SK-N-SH (cell line): ENCODE data around the gene TLCD4. TPM values are rescaled to one million over a fixed set of nuclear protein-coding genes. Genes with fewer than 3 reads are reported as not detected.

ENCODE experiments used
- CTCF ChIA-PET: fragments of 300-600, 350-600 bp; formaldehyde crosslinking; extraction: SDS; loops from one replicate; lab custom pipeline; 2021; lab: Yijun Ruan, JAX
- POLR2A ChIA-PET: fragments of 350-600 bp; sonication (Branson Sonifier 250); formaldehyde crosslinking; extraction: SDS; loops from one replicate; lab custom pipeline; 2020; ENCODE audit warnings: antibody characterized with exemption, inconsistent platforms; lab: Yijun Ruan, JAX
- DNase-seq: peaks from one replicate; pipeline ENCODE4 v3.0.0; 2012
- H2AFZ ChIP-seq: fragments of 200-600 bp; sonication (generic); 2 replicates; pipeline ENCODE4 v1.8.1; 2016; ENCODE audit warnings: antibody characterized with exemption, mild to moderate bottlenecking, low read depth
- H3F3A ChIP-seq: fragments of 200-600 bp; sonication (generic); replicated peaks from 2 replicates; pipeline ENCODE3; 2016; ENCODE audit warnings: antibody characterized with exemption, mild to moderate bottlenecking; ENCODE audit not compliant: insufficient read depth
- H3K27ac ChIP-seq, 2 experiments: fragments of 200-500 bp in 1 of 2; fragments of 200-600 bp in 1 of 2; sonication (Bioruptor generic) in 1 of 2; sonication (generic), shearing (Covaris generic) in 1 of 2; 2 replicates each; pipeline versions ENCODE4 v1.5.1 to v1.6.1; 2014 to 2016; ENCODE audit warnings: low read depth in 2 of 2, inconsistent platforms in 1 of 2, low read length in 1 of 2, mild to moderate bottlenecking in 1 of 2, mixed read lengths in 1 of 2
- H3K27me3 ChIP-seq: fragments of 200-600 bp; sonication (generic), shearing (Covaris generic); 2 replicates; pipeline ENCODE4 v1.6.1; 2016; ENCODE audit warnings: mixed run types; ENCODE audit not compliant: insufficient read depth
- H3K36me3 ChIP-seq, 2 experiments: fragments of 200-500 bp in 1 of 2; fragments of 200-600 bp in 1 of 2; sonication (Bioruptor generic) in 1 of 2; sonication (generic) in 1 of 2; replicated peaks in 1 of 2; 2 replicates each; pipeline versions ENCODE3 to v1.5.1; 2014 to 2016; ENCODE audit warnings: low read length in 1 of 2, mild to moderate bottlenecking in 1 of 2; ENCODE audit not compliant: insufficient read depth in 2 of 2, control insufficient read depth in 1 of 2
- H3K4me1 ChIP-seq, 2 experiments: fragments of 200-500 bp in 1 of 2; fragments of 200-600 bp in 1 of 2; sonication (Bioruptor generic) in 1 of 2; sonication (generic), shearing (Covaris generic) in 1 of 2; 2 replicates each; pipeline versions ENCODE4 v1.5.1 to v1.6.1; 2014 to 2016; ENCODE audit warnings: low read depth in 1 of 2, low read length in 1 of 2, mixed run types in 1 of 2; ENCODE audit not compliant: insufficient read depth in 2 of 2, control insufficient read depth in 1 of 2
- H3K4me2 ChIP-seq: fragments of 200-600 bp; sonication (generic), shearing (Covaris generic); 2 replicates; pipeline ENCODE4 v1.6.1; 2017; ENCODE audit warnings: mixed run types
- H3K4me3 ChIP-seq, 2 experiments: fragments of 200-500 bp in 1 of 2; fragments of 200-600 bp in 1 of 2; sonication (Bioruptor generic) in 1 of 2; sonication (generic), shearing (Covaris generic) in 1 of 2; 2 replicates each; pipeline versions ENCODE4 v1.5.1 to v1.8.1; 2014 to 2016; ENCODE audit warnings: low read depth in 2 of 2, inconsistent platforms in 1 of 2, low read length in 1 of 2, mild to moderate bottlenecking in 1 of 2, mixed read lengths in 1 of 2, moderate library complexity in 1 of 2
- H3K79me2 ChIP-seq: fragments of 200-600 bp; sonication (generic); 2 replicates; pipeline ENCODE4 v1.8.1; 2017; ENCODE audit warnings: mild to moderate bottlenecking; ENCODE audit not compliant: insufficient read depth
- H3K9ac ChIP-seq: fragments of 200-600 bp; sonication (generic); 2 replicates; pipeline ENCODE4 v1.6.1; 2017; ENCODE audit warnings: mixed run types
- H3K9me2 ChIP-seq: fragments of 200-600 bp; sonication (generic); 2 replicates; pipeline ENCODE4 v1.6.1; 2017; ENCODE audit warnings: mixed run types
- H3K9me3 ChIP-seq: fragments of 200-600 bp; sonication (generic); 2 replicates; pipeline ENCODE4 v1.6.1; 2017; ENCODE audit warnings: mixed run types, mild to moderate bottlenecking, moderate library complexity
- H4K20me1 ChIP-seq: fragments of 200-600 bp; sonication (generic); 2 replicates; pipeline ENCODE4 v1.6.1; 2017; ENCODE audit warnings: mild to moderate bottlenecking, mixed run types; ENCODE audit not compliant: insufficient read depth
- ELF1 ChIP-seq: IDR thresholded peaks from 2 replicates; pipeline ENCODE4 v1.4.0; 2012
- EZH2phosphoT487 ChIP-seq: fragments of 200-600 bp; sonication (generic); IDR thresholded peaks from 2 replicates; pipeline ENCODE4 v1.6.1; 2017; ENCODE audit warnings: low read depth, mixed run types, mild to moderate bottlenecking, antibody characterized with exemption, moderate library complexity, borderline replicate concordance
- FOSL2 ChIP-seq: IDR thresholded peaks from 2 replicates; pipeline ENCODE4 v1.4.0; 2012; ENCODE audit warnings: low read depth, mild to moderate bottlenecking, moderate library complexity, borderline replicate concordance
- FOXJ3 ChIP-seq: sonication (generic); formaldehyde crosslinking; IDR thresholded peaks from 2 replicates; pipeline ENCODE4 v1.5.1; 2020; ENCODE audit warnings: mild to moderate bottlenecking, missing genetic modification reagents
- FOXM1 ChIP-seq: IDR thresholded peaks from 2 replicates; pipeline ENCODE4 v1.4.0; 2012; ENCODE audit warnings: low read depth, mild to moderate bottlenecking
- GABPA ChIP-seq: IDR thresholded peaks from 2 replicates; pipeline ENCODE4 v1.4.0; 2012; ENCODE audit warnings: low read depth, mild to moderate bottlenecking
- JUND ChIP-seq: IDR thresholded peaks from 2 replicates; pipeline ENCODE4 v1.4.0; 2012
- MEF2A ChIP-seq: IDR thresholded peaks from 2 replicates; pipeline ENCODE4 v1.4.0; 2012; ENCODE audit warnings: low read depth, borderline replicate concordance
- MXI1 ChIP-seq: IDR thresholded peaks from 2 replicates; pipeline ENCODE4 v1.6.1; 2012; ENCODE audit warnings: mild to moderate bottlenecking, low read depth, low read length, improper control_type of control experiment
- NFIC ChIP-seq: IDR thresholded peaks from 2 replicates; pipeline ENCODE4 v1.4.0; 2012; ENCODE audit warnings: borderline replicate concordance
- NRF1 ChIP-seq: IDR thresholded peaks from 2 replicates; pipeline ENCODE4 v1.6.1; 2012; ENCODE audit warnings: low read depth, mild to moderate bottlenecking, low read length
- PBX3 ChIP-seq: IDR thresholded peaks from 2 replicates; pipeline ENCODE4; 2012
- POLR2AphosphoS5 ChIP-seq: IDR thresholded peaks from 2 replicates; pipeline ENCODE4 v1.6.1; 2012; ENCODE audit warnings: low read depth, low read length
- RFX5 ChIP-seq: IDR thresholded peaks from 2 replicates; pipeline ENCODE4 v1.6.1; 2012; ENCODE audit warnings: mild to moderate bottlenecking, improper control_type of control experiment, low read length
- RXRA ChIP-seq: IDR thresholded peaks from 2 replicates; pipeline ENCODE4 v1.4.0; 2012; ENCODE audit warnings: low read depth, mild to moderate bottlenecking, borderline replicate concordance
- SMC3 ChIP-seq: IDR thresholded peaks from 2 replicates; pipeline ENCODE4 v1.6.1; 2012; ENCODE audit warnings: low read depth, low read length, improper control_type of control experiment
- TCF12 ChIP-seq: IDR thresholded peaks from 2 replicates; pipeline ENCODE4 v1.4.0; 2012
- TEAD4 ChIP-seq: IDR thresholded peaks from 2 replicates; pipeline ENCODE4 v1.4.0; 2012; ENCODE audit warnings: mild to moderate bottlenecking, borderline replicate concordance; ENCODE audit not compliant: insufficient read depth
- USF2 ChIP-seq: fragments of 150-350 bp; IDR thresholded peaks from 2 replicates; pipeline ENCODE4 v1.6.1; 2017; ENCODE audit warnings: antibody characterized with exemption, low read length, low read depth, borderline replicate concordance
- YY1 ChIP-seq: IDR thresholded peaks from 2 replicates; pipeline ENCODE4 v1.4.0; 2012; ENCODE audit warnings: low read depth, mild to moderate bottlenecking
- WGBS: methylation state at CpG from one replicate; pipeline ENCODE4 v1.1.6; 2017; ENCODE audit warnings: low lambda C conversion rate; 5-methylcytosine and 5-hydroxymethylcytosine counted together
- polyA plus RNA-seq, 3 experiments: library from polyadenylated mRNA; depleted of rRNA; stranded (reverse); fragments of >200 nt; gene quantifications; 2 replicates each; pipeline ENCODE4 v1.2.3, GENCODE V29; 2012
- TF ChIP-seq, protein P1 (sequence below): IDR thresholded peaks from 2 replicates; pipeline ENCODE4 v1.4.0; 2012; ENCODE audit warnings: low read depth
- TF ChIP-seq, protein P2 (sequence below): IDR thresholded peaks from 2 replicates; pipeline ENCODE4 v1.4.0; 2012; ENCODE audit warnings: low read depth, borderline replicate concordance
- TF ChIP-seq, protein P3 (sequence below): fragments of 200-600 bp; sonication (generic); IDR thresholded peaks from 2 replicates; pipeline ENCODE4 v1.6.1; 2017; ENCODE audit warnings: antibody characterized with exemption, mild to moderate bottlenecking, moderate library complexity
- TF ChIP-seq, protein P4 (sequence below): IDR thresholded peaks from 2 replicates; pipeline ENCODE4 v1.4.0; 2012; ENCODE audit warnings: low read depth, borderline replicate concordance

Gene TLCD4
- polyA plus RNA-seq, 1 of the 3 experiments (the other 2 are of a cell fraction) = 0.69 TPM

DNA sequence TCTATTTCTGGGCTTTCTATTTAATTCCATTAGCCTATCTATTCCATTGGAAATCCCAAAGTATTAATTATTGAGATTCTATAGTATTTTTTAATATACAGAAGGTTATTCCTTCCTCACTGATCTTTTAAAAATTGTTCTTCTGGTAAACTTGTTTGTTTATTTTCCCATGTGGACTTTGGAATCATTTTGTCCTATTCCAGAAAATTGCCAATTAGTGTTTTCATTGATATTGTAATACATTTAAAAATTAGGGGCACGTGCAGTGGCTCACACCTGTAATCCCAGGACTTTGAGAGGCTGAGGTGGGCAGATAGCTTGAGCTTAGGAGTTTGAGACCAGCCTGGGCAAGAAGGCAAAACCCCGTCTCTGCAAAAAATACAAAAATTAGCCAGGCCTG is 8.4 kb upstream of the TLCD4 start (continued):
- TF ChIP-seq USF2 = no peak
- no peak for TF ChIP-seq NRF1
- TF ChIP-seq RXRA = no peak
- no peak for TF ChIP-seq GABPA
- no peak for TF ChIP-seq TCF12
- TF ChIP-seq FOXM1 = no peak
- TF ChIP-seq MXI1 = no peak
- no peak for TF ChIP-seq JUND
- no peak for TF ChIP-seq FOXJ3
- no peak for TF ChIP-seq EZH2phosphoT487
- no peak for TF ChIP-seq NFIC
- TF ChIP-seq FOSL2 = no peak
- no peak for TF ChIP-seq TEAD4

DNA sequence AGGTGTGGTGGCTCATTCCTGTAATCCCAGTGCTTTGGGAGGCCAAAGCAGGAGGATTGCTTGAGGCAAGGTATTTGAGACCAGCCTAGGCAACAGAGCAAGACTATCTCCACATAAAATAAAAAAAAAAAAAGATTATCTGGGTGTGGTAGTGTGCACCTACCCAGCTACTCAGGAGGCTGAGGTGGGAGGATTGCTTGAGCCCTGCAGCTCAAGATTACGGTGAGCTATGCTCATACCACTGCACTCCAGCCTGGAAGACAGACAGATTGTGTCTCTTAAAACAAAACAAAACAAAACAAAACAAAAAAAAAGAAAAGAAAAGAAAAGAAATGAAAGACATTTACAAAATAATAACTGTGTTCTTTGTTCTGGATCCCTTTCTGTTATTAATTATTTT is 6.1 kb upstream of the TLCD4 start:
- Histone ChIP-seq H3K27ac (no peak overlapping the region), H3K9ac (no peak overlapping the region), H3K4me3 (no peak overlapping the region), H3K4me2 (no peak overlapping the region), H3K79me2 (no peaks in the 10 kb centered on the region), H3K27me3 (no peaks in the 10 kb centered on the region; the same call in 1 of the 2 replicates), H3K9me3 (no peaks in the 10 kb centered on the region), H3F3A (no peaks in the 10 kb centered on the region), H3K9me2 (no peaks in the 10 kb centered on the region), H2AFZ (no peak overlapping the region), H3K4me1 (no peaks in the 10 kb centered on the region), H4K20me1 (no peaks in the 10 kb centered on the region), H3K36me3 (no peaks in the 10 kb centered on the region)
- POLR2A ChIA-PET = no interaction called here
- TF ChIP-seq, protein P1, sequence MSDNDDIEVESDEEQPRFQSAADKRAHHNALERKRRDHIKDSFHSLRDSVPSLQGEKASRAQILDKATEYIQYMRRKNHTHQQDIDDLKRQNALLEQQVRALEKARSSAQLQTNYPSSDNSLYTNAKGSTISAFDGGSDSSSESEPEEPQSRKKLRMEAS = no peak
- TF ChIP-seq RFX5 = no peak
- TF ChIP-seq, protein P2, sequence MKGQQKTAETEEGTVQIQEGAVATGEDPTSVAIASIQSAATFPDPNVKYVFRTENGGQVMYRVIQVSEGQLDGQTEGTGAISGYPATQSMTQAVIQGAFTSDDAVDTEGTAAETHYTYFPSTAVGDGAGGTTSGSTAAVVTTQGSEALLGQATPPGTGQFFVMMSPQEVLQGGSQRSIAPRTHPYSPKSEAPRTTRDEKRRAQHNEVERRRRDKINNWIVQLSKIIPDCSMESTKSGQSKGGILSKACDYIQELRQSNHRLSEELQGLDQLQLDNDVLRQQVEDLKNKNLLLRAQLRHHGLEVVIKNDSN = no peak
- no peak for TF ChIP-seq SMC3
- no peak for TF ChIP-seq POLR2AphosphoS5
- TF ChIP-seq JUND = no peak
- TF ChIP-seq YY1 = no peak
- TF ChIP-seq PBX3 = no peak
- TF ChIP-seq USF2 = no peak
- TF ChIP-seq, protein P3, sequence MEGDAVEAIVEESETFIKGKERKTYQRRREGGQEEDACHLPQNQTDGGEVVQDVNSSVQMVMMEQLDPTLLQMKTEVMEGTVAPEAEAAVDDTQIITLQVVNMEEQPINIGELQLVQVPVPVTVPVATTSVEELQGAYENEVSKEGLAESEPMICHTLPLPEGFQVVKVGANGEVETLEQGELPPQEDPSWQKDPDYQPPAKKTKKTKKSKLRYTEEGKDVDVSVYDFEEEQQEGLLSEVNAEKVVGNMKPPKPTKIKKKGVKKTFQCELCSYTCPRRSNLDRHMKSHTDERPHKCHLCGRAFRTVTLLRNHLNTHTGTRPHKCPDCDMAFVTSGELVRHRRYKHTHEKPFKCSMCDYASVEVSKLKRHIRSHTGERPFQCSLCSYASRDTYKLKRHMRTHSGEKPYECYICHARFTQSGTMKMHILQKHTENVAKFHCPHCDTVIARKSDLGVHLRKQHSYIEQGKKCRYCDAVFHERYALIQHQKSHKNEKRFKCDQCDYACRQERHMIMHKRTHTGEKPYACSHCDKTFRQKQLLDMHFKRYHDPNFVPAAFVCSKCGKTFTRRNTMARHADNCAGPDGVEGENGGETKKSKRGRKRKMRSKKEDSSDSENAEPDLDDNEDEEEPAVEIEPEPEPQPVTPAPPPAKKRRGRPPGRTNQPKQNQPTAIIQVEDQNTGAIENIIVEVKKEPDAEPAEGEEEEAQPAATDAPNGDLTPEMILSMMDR = no peak
- no peak for TF ChIP-seq MEF2A
- TF ChIP-seq, protein P4, sequence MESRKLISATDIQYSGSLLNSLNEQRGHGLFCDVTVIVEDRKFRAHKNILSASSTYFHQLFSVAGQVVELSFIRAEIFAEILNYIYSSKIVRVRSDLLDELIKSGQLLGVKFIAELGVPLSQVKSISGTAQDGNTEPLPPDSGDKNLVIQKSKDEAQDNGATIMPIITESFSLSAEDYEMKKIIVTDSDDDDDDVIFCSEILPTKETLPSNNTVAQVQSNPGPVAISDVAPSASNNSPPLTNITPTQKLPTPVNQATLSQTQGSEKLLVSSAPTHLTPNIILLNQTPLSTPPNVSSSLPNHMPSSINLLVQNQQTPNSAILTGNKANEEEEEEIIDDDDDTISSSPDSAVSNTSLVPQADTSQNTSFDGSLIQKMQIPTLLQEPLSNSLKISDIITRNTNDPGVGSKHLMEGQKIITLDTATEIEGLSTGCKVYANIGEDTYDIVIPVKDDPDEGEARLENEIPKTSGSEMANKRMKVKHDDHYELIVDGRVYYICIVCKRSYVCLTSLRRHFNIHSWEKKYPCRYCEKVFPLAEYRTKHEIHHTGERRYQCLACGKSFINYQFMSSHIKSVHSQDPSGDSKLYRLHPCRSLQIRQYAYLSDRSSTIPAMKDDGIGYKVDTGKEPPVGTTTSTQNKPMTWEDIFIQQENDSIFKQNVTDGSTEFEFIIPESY = no peak
- TF ChIP-seq NFIC = no peak
- no peak for TF ChIP-seq NRF1
- no peak for TF ChIP-seq ELF1
- no peak for TF ChIP-seq FOXM1
- no peak for TF ChIP-seq FOSL2
- no peak for TF ChIP-seq RXRA
- 100% methylated on average over 1 of the region's 1 CpG for WGBS
- CTCF ChIA-PET = interaction anchor here (1.0 to 1.4 kb wide), 2 partner anchors 10 to 67 kb away, joined by 3 read pairs; no protein-coding TSS in a partner anchor
- no peak for DNase-seq
